CD14-positive monocyte (primary cell): Measurements from ENCODE around the gene NUP188. TPM values are rescaled to one million over a fixed set of nuclear protein-coding genes. Genes with fewer than 3 reads are reported as not detected.

Experiments
- DNase-seq, 3 donors: peaks; one replicate each; pipeline ENCODE4 v3.0.0-alpha.2; 2011 to 2022
- H2AFZ ChIP-seq: 2 replicates; pipeline ENCODE4 v1.6.0; 2012; ENCODE audit warnings: mild to moderate bottlenecking, low read depth, low read length, inconsistent platforms; ENCODE audit not compliant: insufficient read depth, poor library complexity, severe bottlenecking
- H3K27ac ChIP-seq, 2 donors: 1 replicate in 1 of 2; 2 replicates in 1 of 2; pipeline ENCODE4 v1.5.1; 2012 to 2013; ENCODE audit warnings: low read length in 2 of 2, control low read depth in 1 of 2, inconsistent platforms in 1 of 2, low read depth in 1 of 2, mild to moderate bottlenecking in 1 of 2
- H3K27me3 ChIP-seq, 2 donors: one replicate each; pipeline versions ENCODE4 v1.6.0 to v1.6.1; 2011 to 2013; ENCODE audit warnings: low read length in 2 of 2; ENCODE audit not compliant: control insufficient read depth in 2 of 2, insufficient read depth in 2 of 2
- H3K36me3 ChIP-seq, 2 donors: replicated peaks in 1 of 2; 1 replicate in 1 of 2; 2 replicates in 1 of 2; pipeline versions ENCODE4 v1.5.1 to v1.6.1; 2012 to 2013; ENCODE audit warnings: low read length in 2 of 2, control low read depth in 1 of 2, inconsistent platforms in 1 of 2, mild to moderate bottlenecking in 1 of 2; ENCODE audit not compliant: insufficient read depth in 2 of 2, control insufficient read depth in 1 of 2
- H3K4me1 ChIP-seq, 2 donors: 1 replicate in 1 of 2; 2 replicates in 1 of 2; pipeline versions ENCODE4 v1.5.1 to v1.6.1; 2012 to 2013; ENCODE audit warnings: low read length in 2 of 2, control low read depth in 1 of 2, inconsistent platforms in 1 of 2, mild to moderate bottlenecking in 1 of 2, moderate library complexity in 1 of 2; ENCODE audit not compliant: insufficient read depth in 2 of 2, control insufficient read depth in 1 of 2
- H3K4me2 ChIP-seq: replicated peaks from 2 replicates; pipeline ENCODE3; 2012; ENCODE audit warnings: low read length, moderate library complexity, mild to moderate bottlenecking; ENCODE audit not compliant: poor library complexity, severe bottlenecking; ENCODE audit errors: extremely low read depth
- H3K4me3 ChIP-seq, 3 experiments: fragments of 200-600 bp in 1 of 3; sonication (generic) in 1 of 3; replicated peaks in 1 of 3; 1 replicate in 2 of 3; 2 replicates in 1 of 3; pipeline ENCODE4 v1.5.1; 2011 to 2013; ENCODE audit warnings: low read length in 3 of 3, mild to moderate bottlenecking in 3 of 3, control low read depth in 2 of 3, low read depth in 2 of 3, inconsistent platforms in 1 of 3, moderate library complexity in 1 of 3
- H3K79me2 ChIP-seq: 2 replicates; pipeline ENCODE4 v1.6.0; 2012; ENCODE audit warnings: mild to moderate bottlenecking, control low read depth, inconsistent platforms, low read length, moderate library complexity; ENCODE audit not compliant: insufficient read depth
- H3K9ac ChIP-seq: 2 replicates; pipeline ENCODE4 v1.6.0; 2017; ENCODE audit warnings: low read length, mild to moderate bottlenecking; ENCODE audit not compliant: insufficient read depth, poor library complexity, severe bottlenecking
- H3K9me3 ChIP-seq, 2 donors: replicated peaks in 1 of 2; 1 replicate in 1 of 2; 2 replicates in 1 of 2; pipeline versions ENCODE4 v1.5.1 to v1.6.1; 2012 to 2013; ENCODE audit warnings: low read length in 2 of 2, control low read depth in 1 of 2; ENCODE audit not compliant: control insufficient read depth in 1 of 2, insufficient read depth in 1 of 2
- H4K20me1 ChIP-seq: 2 replicates; pipeline ENCODE4 v1.6.0; 2012; ENCODE audit warnings: mild to moderate bottlenecking, low read length, control low read depth, moderate library complexity; ENCODE audit not compliant: insufficient read depth
- H3K27ac Mint-ChIP-seq, 7 donors: one replicate each; pipeline ENCODE4 v1.8.0; 2020; ENCODE audit warnings: mild to moderate bottlenecking in 7 of 7, mixed read lengths in 7 of 7, moderate library complexity in 6 of 7, inconsistent platforms in 2 of 7
- H3K27me3 Mint-ChIP-seq, 3 donors: one replicate each; pipeline ENCODE4 v1.8.0; 2021 to 2022; ENCODE audit warnings: low read depth in 3 of 3, mild to moderate bottlenecking in 3 of 3, mixed read lengths in 3 of 3, moderate library complexity in 3 of 3, inconsistent platforms in 1 of 3
- H3K36me3 Mint-ChIP-seq, 2 donors: one replicate each; pipeline ENCODE4 v1.8.0; 2020; ENCODE audit warnings: mixed read lengths in 2 of 2, inconsistent platforms in 1 of 2, mild to moderate bottlenecking in 1 of 2
- H3K4me1 Mint-ChIP-seq: one replicate; pipeline ENCODE4 v1.8.0; 2020; ENCODE audit warnings: mild to moderate bottlenecking, mixed read lengths
- H3K4me3 Mint-ChIP-seq, 2 donors: one replicate each; pipeline ENCODE4 v1.8.0; 2020; ENCODE audit warnings: mild to moderate bottlenecking in 2 of 2, mixed read lengths in 2 of 2, moderate library complexity in 1 of 2
- H3K9me3 Mint-ChIP-seq, 7 donors: one replicate each; pipeline ENCODE4 v1.8.0; 2020 to 2022; ENCODE audit warnings: mixed read lengths in 7 of 7, mild to moderate bottlenecking in 6 of 7, moderate library complexity in 6 of 7, inconsistent platforms in 2 of 7
- CTCF ChIP-seq: fragments of 200-600 bp; IDR thresholded peaks from one replicate; pipeline ENCODE4 v1.8.0; 2022; ENCODE audit warnings: antibody characterized with exemption, mild to moderate bottlenecking
- whole genome bisulfite sequencing: methylation state at CpG from one replicate; pipeline ENCODE4 v1.1.5; 2013; ENCODE audit warnings: missing lambda C conversion rate; ENCODE audit not compliant: insufficient coverage; 5-methylcytosine and 5-hydroxymethylcytosine counted together
- intact Hi-C, 2 donors: fragments of 100-400 bp; cut with micrococcal nuclease; formaldehyde crosslinking; loops; one replicate each; pipeline versions ENCODE4 v1.15.0 to v1.15.1; 2023
- polyA plus RNA-seq, 3 donors: library from polyadenylated mRNA; depleted of rRNA in 1 of 3; unstranded in 2 of 3; stranded (reverse) in 1 of 3; fragments of 300-500 nt in 2 of 3; fragments of >200 nt in 1 of 3; fragmentation: Illumina TruSeq in 2 of 3; gene quantifications; 1 replicate in 2 of 3; 2 replicates in 1 of 3; pipeline ENCODE4 v1.2.3, GENCODE V29; 2012 to 2021

Gene NUP188
- polyA plus RNA-seq, 3 donors = 10.5 to 28.2 (median 17.2) TPM

GRCh38 chr9:129031514-129031913 is 84.0 kb downstream of the NUP188 start:
- H3K27ac ChIP-seq = no peak overlapping the region
- no peak overlapping the region for H2AFZ ChIP-seq
- Mint-ChIP-seq H3K27me3 (no peaks in the 10 kb centered on the region), H3K4me3 (no peak overlapping the region), H3K27ac (peak overlapping the region in 1 of 7 donors; percentile 12), H3K9me3 (no peaks in the 10 kb centered on the region), H3K36me3 (no peaks in the 10 kb centered on the region), H3K4me1 (peaks cover 14% of the 10 kb centered on the region)
- H3K9me3 ChIP-seq = no peaks in the 10 kb centered on the region
- H3K27me3 ChIP-seq = no peaks in the 10 kb centered on the region
- 100% methylated on average over 1 of the region's 4 CpGs for WGBS
- H3K79me2 ChIP-seq = peaks cover 12% of the 10 kb centered on the region
- no peaks in the 10 kb centered on the region for H4K20me1 ChIP-seq
- peaks cover 16 to 31% of the 10 kb centered on the region in 2 donors for H3K4me1 ChIP-seq
- no peak for DNase-seq
- H3K9ac ChIP-seq = no peak overlapping the region
- intact Hi-C loops = no loop called here
- no peak for TF ChIP-seq CTCF
- H3K4me3 ChIP-seq = no peak overlapping the region
- no peak overlapping the region for H3K4me2 ChIP-seq
- no peaks in the 10 kb centered on the region for H3K36me3 ChIP-seq

GRCh38 chr9:129032541-129033159 is 85.2 kb downstream of the NUP188 start:
- Mint-ChIP-seq H3K27ac (no peak overlapping the region), H3K36me3 (no peaks in the 10 kb centered on the region), H3K4me1 (peaks cover 15% of the 10 kb centered on the region), H3K4me3 (no peak overlapping the region), H3K27me3 (no peaks in the 10 kb centered on the region), H3K9me3 (peaks cover 0 to 1% (median 0%) of the 10 kb centered on the region in 7 donors)
- no peak for TF ChIP-seq CTCF
- Histone ChIP-seq H3K79me2 (peaks cover 14% of the 10 kb centered on the region), H3K27ac (no peak overlapping the region), H3K9me3 (no peaks in the 10 kb centered on the region), H3K4me1 (peaks cover 18 to 30% of the 10 kb centered on the region in 2 donors), H3K4me2 (no peak overlapping the region), H2AFZ (no peak overlapping the region), H3K27me3 (no peaks in the 10 kb centered on the region), H3K4me3 (no peak overlapping the region), H3K9ac (no peak overlapping the region), H3K36me3 (no peaks in the 10 kb centered on the region), H4K20me1 (peaks cover 11% of the 10 kb centered on the region)
- no peak for DNase-seq
- WGBS = 93% methylated on average over 7 of the region's 12 CpGs
- intact Hi-C loops = no loop called here
